Stimulated activated CD8-positive, alpha-beta memory T cell treated with anti-CD3 and anti-CD28 coated beads, Interleukin-4, amount 100 ng/mL, for 1 hour (primary cell): Measurements from ENCODE around the gene BEX4.

Experiments used
- DNase-seq, 2 donors: peaks; one replicate each; pipeline ENCODE4 v3.0.0-alpha.2; 2020; ENCODE audit warnings: low read depth in 2 of 2, low spot score in 1 of 2

Gene BEX4

GRCh38 chrX:103236296-103236695 is 21.4 kb downstream of the BEX4 start:
- DNase-seq, result no peak

- DNase-seq, result no peak
Observed at GRCh38 chrX:103240155-103240554, 25.2 kb downstream of the BEX4 start.

GRCh38 chrX:103248553-103248952 is 33.6 kb downstream of the BEX4 start:
- DNase-seq, result no peak

DNA sequence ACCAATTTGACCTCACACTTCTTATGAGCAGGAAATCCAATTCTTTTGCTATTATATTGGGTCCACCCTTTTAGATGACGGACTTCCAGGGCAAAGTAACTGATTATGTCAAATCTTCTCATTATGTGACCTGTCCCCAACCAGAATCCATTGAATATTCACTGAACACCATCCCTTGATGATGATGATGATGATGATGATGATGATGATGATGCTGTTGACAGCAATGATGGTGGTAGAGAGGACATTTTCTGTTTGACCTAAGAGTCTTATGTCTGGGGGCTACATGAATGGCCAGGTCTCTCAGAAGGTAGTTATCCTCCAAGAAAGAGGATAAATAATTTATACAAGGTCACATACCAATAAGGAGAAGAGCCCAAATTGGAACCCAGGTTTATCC is 34.9 kb downstream of the BEX4 start:
- no peak for DNase-seq

DNA sequence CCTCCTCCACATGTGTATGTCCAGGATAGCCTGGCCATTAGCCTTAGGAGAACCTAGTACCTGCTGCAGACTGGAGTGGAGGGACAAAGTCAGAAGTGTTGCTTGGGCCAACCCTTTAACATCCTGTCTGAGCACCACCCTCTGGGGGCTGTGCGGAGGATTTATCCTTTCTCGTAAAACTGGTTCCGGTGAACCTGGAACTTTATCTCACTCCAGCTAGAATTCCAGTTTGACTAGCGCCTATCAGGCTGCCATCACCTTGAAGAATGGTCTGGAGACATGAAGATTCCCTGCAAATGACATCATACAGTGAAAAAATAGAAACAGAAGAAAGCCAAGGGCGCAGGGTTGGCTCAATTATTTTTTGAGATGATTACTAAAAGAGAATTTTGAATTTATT is 36.1 kb downstream of the BEX4 start:
- DNase-seq, result no peak

- no peak for DNase-seq
Observed at GRCh38 chrX:103253608-103254007, 38.7 kb downstream of the BEX4 start.

- no peak for DNase-seq
Observed at GRCh38 chrX:103254171-103254824, 39.4 kb downstream of the BEX4 start.

- DNase-seq, result peak; percentile 15 to 22
Observed at GRCh38 chrX:103254921-103255493, 40.1 kb downstream of the BEX4 start, which contains the start of gene TCEAL8. TCEAL8 (minus strand) TSS chrX:103255155; CDS start chrX:103253979, 1,176 bp downstream.

DNA sequence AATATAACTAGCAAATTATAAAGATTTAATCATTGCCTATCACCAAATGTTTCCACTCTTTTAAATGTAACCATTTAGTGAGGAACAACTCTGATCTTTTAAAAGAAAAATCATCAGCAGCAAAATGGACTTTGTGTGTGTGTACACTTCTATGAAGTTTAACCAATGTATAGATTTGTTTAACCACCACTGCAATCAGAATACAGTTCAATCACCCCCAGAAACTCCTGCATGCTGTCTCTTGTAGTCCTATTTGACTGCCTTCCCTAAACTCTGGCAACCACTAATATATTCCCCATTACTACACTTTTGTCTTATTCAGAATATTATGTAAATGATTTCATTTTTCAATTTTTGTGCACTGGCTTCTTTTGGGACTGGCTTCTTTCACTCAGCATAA is 41.7 kb downstream of the BEX4 start:
- no peak for DNase-seq

- no peak for DNase-seq
Observed at GRCh38 chrX:103258275-103258674, 43.4 kb downstream of the BEX4 start.
